HG03064 (cell line): Measurements from ENCODE around the gene LNP1.
A peak's percentile ranks its signal among the peaks of the same experiment; 100 is the strongest.
"Not testable (repeated sequence)": the region's sequence is repeated elsewhere in the genome, so short reads cannot be mapped to it uniquely, and the experiment has no call there.

Source experiments
- ATAC-seq: cut with Tn5 transposase; IDR thresholded peaks from one replicate; pipeline ENCODE4 v1.9.1; 2021; ENCODE audit warnings: low read depth; ENCODE audit not compliant: unreplicated experiment

Gene LNP1

GRCh38 chr3:100400780-100401673 is at the start of gene LNP1, which contains the start of gene TOMM70:
Gene LNP1, plus strand, starts transcription at chr3:100401539. Its CDS starts 28,191 bp downstream, at chr3:100429730.
Gene TOMM70, minus strand, starts transcription at chr3:100401089. Its CDS starts 140 bp downstream, at chr3:100400949.
- peak; percentile 89 for ATAC-seq

- not testable (repeated sequence) for ATAC-seq
Observed at GRCh38 chr3:100351770-100352169, 49.6 kb upstream of the LNP1 start.

- ATAC-seq = no peak
Observed at GRCh38 chr3:100352296-100353231, 48.8 kb upstream of the LNP1 start.

GRCh38 chr3:100354850-100355249 is 46.5 kb upstream of the LNP1 start:
- ATAC-seq = peak; percentile 62

- ATAC-seq = no peak
Observed at GRCh38 chr3:100358413-100358812, 42.9 kb upstream of the LNP1 start.

GRCh38 chr3:100359035-100359434 is 42.3 kb upstream of the LNP1 start:
- no peak for ATAC-seq

GRCh38 chr3:100360757-100361496 is 40.4 kb upstream of the LNP1 start:
- no peak for ATAC-seq

GRCh38 chr3:100361897-100362296 is 39.4 kb upstream of the LNP1 start:
- ATAC-seq = no peak

- ATAC-seq = no peak
Observed at GRCh38 chr3:100364421-100364820, 36.9 kb upstream of the LNP1 start.

GRCh38 chr3:100366424-100366823 is 34.9 kb upstream of the LNP1 start:
- ATAC-seq = no peak

GRCh38 chr3:100368441-100368840 is 32.9 kb upstream of the LNP1 start:
- no peak for ATAC-seq

- no peak for ATAC-seq
Observed at GRCh38 chr3:100370756-100371155, 30.6 kb upstream of the LNP1 start.

GRCh38 chr3:100374521-100374920 is 26.8 kb upstream of the LNP1 start:
- no peak for ATAC-seq

GRCh38 chr3:100376301-100376700 is 25.0 kb upstream of the LNP1 start:
- no peak for ATAC-seq

GRCh38 chr3:100384733-100385525 is 16.4 kb upstream of the LNP1 start:
- no peak for ATAC-seq

GRCh38 chr3:100386437-100387074 is 14.8 kb upstream of the LNP1 start:
- no peak for ATAC-seq

- no peak for ATAC-seq
Observed at GRCh38 chr3:100389025-100389424, 12.3 kb upstream of the LNP1 start.

- ATAC-seq = no peak
Observed at GRCh38 chr3:100395679-100396431, 5.5 kb upstream of the LNP1 start.
